ENCODE measurements around the gene DSCAML1. TPM values are rescaled to one million over a fixed set of nuclear protein-coding genes. Genes with fewer than 3 reads are reported as not detected.

Gene DSCAML1
- total and polyA plus RNA-seq, 9 of the 15 experiments (the other 6 are each of a cell fraction or from before 2014, with no cell fraction given) = not detected

DNA sequence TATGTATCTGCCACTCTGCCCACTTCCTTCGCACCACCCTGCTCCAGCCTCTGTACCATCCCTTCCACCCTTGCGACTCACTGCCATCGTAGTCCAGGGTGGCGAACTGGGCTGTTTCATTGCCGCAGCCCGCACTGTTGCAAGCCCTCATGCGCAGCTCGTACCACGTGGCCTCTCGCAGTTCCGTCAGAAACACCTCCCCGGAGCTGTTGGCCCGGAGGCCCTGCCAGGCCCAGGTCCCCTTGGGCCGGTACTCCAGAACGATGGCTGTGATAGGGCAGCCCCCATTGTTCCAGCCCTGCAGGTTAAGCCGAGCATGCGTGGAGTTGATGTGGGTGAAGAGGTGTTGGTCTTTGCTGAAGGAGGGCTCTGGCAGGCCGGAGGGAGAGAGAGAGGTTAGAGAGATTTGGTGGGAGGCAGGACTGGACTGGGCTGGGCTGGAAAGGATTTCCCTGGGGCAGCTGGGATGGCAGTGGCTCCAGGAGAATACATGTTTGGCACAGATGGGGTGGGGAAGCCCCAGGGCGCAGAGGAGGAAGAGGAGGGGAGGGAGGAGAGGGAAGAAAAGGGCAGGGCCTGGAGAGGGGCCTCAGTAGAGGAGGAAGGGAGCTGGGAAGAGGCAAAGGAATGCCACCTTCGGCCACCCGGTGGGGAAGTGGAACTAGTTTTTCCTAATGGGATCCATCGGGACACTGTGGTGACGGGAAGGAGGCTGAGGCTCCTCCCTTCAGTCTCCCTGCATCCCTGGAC lies 359.8 kb downstream of the DSCAML1 start:
- H3K27me3 ChIP-seq (ENCODE audit: control insufficient read depth in 2 of 2, insufficient read depth in 2 of 2, low read length in 2 of 2) = peaks cover 12 to 51% of the 10 kb centered on the region in 2 experiments; a peak in 3 of 5 replicates
- no peak overlapping the region for H3K27ac ChIP-seq (ENCODE audit: extremely low read depth, low read depth, low read length)
- WGBS (ENCODE audit: insufficient coverage, low coverage, missing lambda C conversion rate) = 3% methylated on average over 21 of the region's 23 CpGs
- DNase-seq (ENCODE audit: extremely low read depth in 1 of 4, low spot score in 3 of 4) (no peak), FAIRE-seq (no peak), ATAC-seq (no peak)
- intact Hi-C loops (cut with micrococcal nuclease) = no loop called here
- TF ChIP-seq, protein P1, sequence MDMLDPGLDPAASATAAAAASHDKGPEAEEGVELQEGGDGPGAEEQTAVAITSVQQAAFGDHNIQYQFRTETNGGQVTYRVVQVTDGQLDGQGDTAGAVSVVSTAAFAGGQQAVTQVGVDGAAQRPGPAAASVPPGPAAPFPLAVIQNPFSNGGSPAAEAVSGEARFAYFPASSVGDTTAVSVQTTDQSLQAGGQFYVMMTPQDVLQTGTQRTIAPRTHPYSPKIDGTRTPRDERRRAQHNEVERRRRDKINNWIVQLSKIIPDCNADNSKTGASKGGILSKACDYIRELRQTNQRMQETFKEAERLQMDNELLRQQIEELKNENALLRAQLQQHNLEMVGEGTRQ (CRISPR knock-in tag; IDR thresholded peaks at IDR 0.05) = peak; percentile 20; the same call in 1 of the 2 replicates
- TF ChIP-seq NRF1 (conservative IDR thresholded peaks at IDR 0.05 in 1 of 2, IDR thresholded peaks at IDR 0.05 in 1 of 2) (peak; percentile 41 to 49; a peak in 3 of 4 replicates), NCOA2 (IDR thresholded peaks at IDR 0.05; ENCODE audit: partially characterized antibody in 2 of 2) (no peak), PPARD (CRISPR knock-in tag; IDR thresholded peaks at IDR 0.05) (no peak), GABPA (tag; conservative IDR thresholded peaks at IDR 0.05; ENCODE audit: low read depth) (no peak), MLX (CRISPR knock-in tag; conservative IDR thresholded peaks at IDR 0.05) (no peak), MIER1 (IDR thresholded peaks at IDR 0.05; ENCODE audit: low read depth) (no peak)
- TF ChIP-seq, protein P2, sequence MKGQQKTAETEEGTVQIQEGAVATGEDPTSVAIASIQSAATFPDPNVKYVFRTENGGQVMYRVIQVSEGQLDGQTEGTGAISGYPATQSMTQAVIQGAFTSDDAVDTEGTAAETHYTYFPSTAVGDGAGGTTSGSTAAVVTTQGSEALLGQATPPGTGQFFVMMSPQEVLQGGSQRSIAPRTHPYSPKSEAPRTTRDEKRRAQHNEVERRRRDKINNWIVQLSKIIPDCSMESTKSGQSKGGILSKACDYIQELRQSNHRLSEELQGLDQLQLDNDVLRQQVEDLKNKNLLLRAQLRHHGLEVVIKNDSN (CRISPR knock-in tag; IDR thresholded peaks at IDR 0.05) = peak; percentile 45
- ChIA-PET CTCF (ENCODE audit: low intra/inter-chr PET ratio) (no interaction called here), POLR2A (interaction anchor here (0.8 kb wide), 1 partner anchor 18 kb away, joined by 4 read pairs; no protein-coding TSS in a partner anchor)
- no TSS peak for BruUV-seq (replicated peaks)
- H3K4me1 ChIP-seq (replicated peaks in 1 of 2; ENCODE audit: control insufficient read depth in 2 of 2, insufficient read depth in 2 of 2, low read length in 2 of 2) = no peaks in the 10 kb centered on the region
- no peaks in the 10 kb centered on the region; the same call in none of the 2 replicates for H4K20me1 ChIP-seq (replicated peaks; ENCODE audit: control insufficient read depth, insufficient read depth, low read length)
- H3K36me3 ChIP-seq (ENCODE audit: control insufficient read depth, insufficient read depth, low read length) = no peaks in the 10 kb centered on the region
- H3K79me2 ChIP-seq (ENCODE audit: control insufficient read depth, insufficient read depth, low read length) = no peaks in the 10 kb centered on the region
- in situ Hi-C loops (cut with MboI) = no loop called here
- no peak overlapping the region for H3K4me2 ChIP-seq (ENCODE audit: insufficient read depth, low read length)
- no peaks in the 10 kb centered on the region; the same call in 1 of the 2 replicates for H3K9me3 ChIP-seq (replicated peaks; ENCODE audit: control insufficient read depth, insufficient read depth, low read depth, low read length)
- no peak overlapping the region for H3K9ac ChIP-seq (ENCODE audit: insufficient read depth in 1 of 2, low read depth in 2 of 2, low read length in 2 of 2)
- H3K9me1 ChIP-seq (ENCODE audit: control insufficient read depth, insufficient read depth, low read length) = no peaks in the 10 kb centered on the region
- H3K4me3 ChIP-seq = no peak overlapping the region
- no peak overlapping the region for H2AFZ ChIP-seq (ENCODE audit: low read depth, low read length)

Measured in K562 (cell line).